PC-3 (cell line): ENCODE results near the gene ALKBH8.

Experiments
- CTCF ChIP-seq: fragments of 300-600 bp; sonication (generic); conservative IDR thresholded peaks from 2 replicates; pipeline ENCODE4 v1.5.1; 2017; ENCODE audit warnings: antibody characterized with exemption, low read depth, mild to moderate bottlenecking, low read length
- EZH2 ChIP-seq: fragments of 300-600 bp; sonication (generic); IDR thresholded peaks from one replicate; pipeline ENCODE4 v1.6.1; 2017; ENCODE audit warnings: antibody characterized with exemption, mild to moderate bottlenecking, low read length; ENCODE audit not compliant: unreplicated experiment

GRCh38 chr11:107496011-107496410 lies 69.5 kb downstream of the ALKBH8 start:
- no peak for TF ChIP-seq EZH2
- no peak for TF ChIP-seq CTCF
